Urothelium cell line (cell line): ENCODE data around the gene ANKRD34C.

Source experiments
- DNase-seq: peaks from one replicate; pipeline ENCODE4 v3.0.0; 2011; ENCODE audit warnings: low spot score, mixed read lengths
- FAIRE-seq: peaks from 2 replicates; lab custom pipeline; 2011; peaks lifted over from hg19 to GRCh38; lab: Jason Lieb, UNC

The ANKRD34C gene

DNA sequence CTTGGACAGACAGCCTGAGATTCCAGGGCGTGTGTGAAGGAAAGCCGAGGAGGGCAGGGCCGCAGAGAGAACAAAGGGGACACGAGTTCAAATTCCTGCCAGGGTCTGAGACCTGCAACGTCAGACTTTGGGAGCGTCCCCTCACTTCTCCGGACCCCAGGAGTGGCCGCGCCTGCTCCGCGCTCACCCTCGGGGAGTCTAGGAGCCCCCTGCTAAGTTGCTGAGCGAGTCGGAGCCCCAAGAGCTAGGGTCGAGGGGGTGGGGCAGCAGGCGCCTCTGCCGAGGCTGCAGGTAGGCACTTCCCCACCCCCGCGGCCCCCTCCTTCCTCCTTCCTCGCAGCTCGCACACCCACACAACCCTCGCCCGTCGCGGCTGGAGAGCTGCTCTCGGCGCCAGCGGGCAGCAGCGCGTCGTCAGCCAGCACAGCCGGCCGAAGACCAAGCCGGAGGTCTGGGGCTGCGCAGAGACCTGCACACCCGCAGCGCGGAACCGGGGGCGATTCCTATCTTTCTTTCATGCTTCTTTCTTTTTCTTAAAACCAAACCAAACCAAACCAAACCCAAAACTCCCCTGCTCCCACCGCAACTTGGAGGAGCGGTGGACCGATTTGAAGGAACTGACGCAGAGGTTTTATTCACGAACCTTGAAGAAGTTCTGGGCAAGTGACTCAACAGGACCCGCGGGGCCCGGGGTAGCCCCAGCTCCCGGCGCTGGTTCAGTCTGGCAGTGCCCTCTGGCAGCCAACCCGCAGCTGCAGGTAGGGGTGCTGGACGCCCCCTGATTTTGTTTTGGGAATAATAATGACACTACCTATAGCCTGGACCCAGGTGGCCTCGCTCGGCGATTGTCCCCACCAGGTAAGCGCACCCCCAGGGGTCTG is at the start of gene ANKRD34C:
TSS of gene ANKRD34C (plus strand) at position 352 of the 881 bp plus-strand sequence. CDS start 10,563 bp downstream, outside the sequence.
- DNase-seq (peak; percentile 33), FAIRE-seq (no peak)

- DNase-seq (no peak), FAIRE-seq (no peak)
These were observed 49.3 kb upstream of the ANKRD34C start for GRCh38 chr15:79233236-79233635.

DNA sequence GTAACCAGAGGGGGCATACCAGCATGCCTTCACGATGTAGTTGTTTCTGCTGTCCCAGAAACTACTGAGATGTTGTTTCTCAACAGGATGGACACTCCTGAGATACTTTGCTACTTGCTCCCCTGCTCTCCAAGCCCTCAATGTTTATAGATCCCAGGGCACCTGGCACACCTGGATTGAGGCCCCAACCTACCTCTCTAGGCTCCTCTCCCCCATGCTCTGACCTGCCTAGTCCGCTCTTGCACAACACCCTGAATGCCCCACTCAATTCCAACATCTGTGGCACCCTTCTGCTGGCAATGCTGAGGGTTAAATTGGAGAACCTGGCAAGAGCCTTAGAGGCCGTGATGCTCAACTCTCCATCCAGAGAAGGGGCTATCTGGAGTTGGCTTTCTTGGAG is 42.5 kb upstream of the ANKRD34C start:
- DNase-seq: no peak
- FAIRE-seq: no peak

GRCh38 chr15:79243723-79244122 is 38.8 kb upstream of the ANKRD34C start:
- no peak for DNase-seq
- FAIRE-seq: no peak

GRCh38 chr15:79244876-79245275 is 37.6 kb upstream of the ANKRD34C start:
- no peak for FAIRE-seq
- no peak for DNase-seq

GRCh38 chr15:79248183-79248582 is 34.3 kb upstream of the ANKRD34C start:
- DNase-seq: no peak
- no peak for FAIRE-seq

- FAIRE-seq: no peak
These were observed 25.1 kb upstream of the ANKRD34C start for GRCh38 chr15:79257454-79257853.

GRCh38 chr15:79261836-79262235 is 20.7 kb upstream of the ANKRD34C start:
- DNase-seq (no peak), FAIRE-seq (no peak)

More at GRCh38 chr15:79257454-79257853, 25.1 kb upstream of the ANKRD34C start:
- DNase-seq: no peak

- no peak for DNase-seq
- FAIRE-seq: no peak
These were observed 17.4 kb upstream of the ANKRD34C start for GRCh38 chr15:79265167-79265566.

DNA sequence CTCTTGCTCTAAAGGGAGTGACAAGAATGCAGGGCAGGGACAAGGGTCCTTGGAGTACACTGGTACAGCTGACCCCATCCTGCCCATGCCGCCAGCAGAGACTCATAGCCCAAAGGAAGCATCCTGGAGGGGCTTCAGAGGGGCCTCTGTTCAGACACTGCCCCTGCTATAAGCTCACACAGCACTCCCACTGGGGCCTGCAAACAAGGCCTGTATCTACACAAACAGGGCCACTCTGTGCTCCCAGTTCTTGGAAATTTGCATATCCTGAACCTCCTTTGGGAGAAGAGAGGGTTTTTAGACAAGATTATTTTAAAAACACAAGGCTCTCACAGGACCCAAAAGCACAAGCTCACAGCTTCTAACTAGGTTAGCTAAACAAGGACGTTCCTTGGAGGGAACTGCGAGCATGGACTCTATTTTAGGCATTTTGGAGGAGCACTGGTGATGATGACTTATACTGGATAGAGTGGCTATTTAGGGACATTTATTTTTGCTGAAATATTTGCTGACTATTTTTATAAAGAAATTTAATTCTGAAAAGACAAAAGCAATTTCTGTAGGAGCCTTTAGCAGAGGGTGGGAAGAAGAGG is 16.4 kb upstream of the ANKRD34C start:
- DNase-seq: no peak
- FAIRE-seq: no peak

- DNase-seq (peak; percentile 87), FAIRE-seq (peak; percentile 5)
These were observed 928 bp downstream of the ANKRD34C start for GRCh38 chr15:79283252-79284048.

- DNase-seq (no peak), FAIRE-seq (no peak)
These were observed 8.2 kb downstream of the ANKRD34C start for GRCh38 chr15:79290642-79291275.

DNA sequence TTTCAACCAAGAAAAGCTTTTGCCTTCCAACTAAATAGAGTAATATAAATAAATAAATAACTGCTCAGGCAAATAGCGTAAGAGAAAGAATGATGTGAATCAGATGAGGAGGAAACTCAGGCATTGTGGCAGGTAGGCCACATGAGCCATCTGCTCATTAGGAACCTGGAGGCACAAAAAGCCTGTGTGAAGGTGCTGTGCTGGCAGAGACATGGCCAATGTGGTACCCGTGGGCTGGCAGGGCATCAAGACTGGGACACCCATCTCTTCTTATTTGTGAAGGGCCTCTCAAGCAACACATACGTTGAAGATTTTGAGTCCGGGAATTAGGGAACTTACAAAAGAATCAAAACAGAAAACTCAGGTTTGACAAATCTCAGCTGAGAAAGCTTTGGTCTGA is 9.5 kb downstream of the ANKRD34C start:
- no peak for FAIRE-seq

DNA sequence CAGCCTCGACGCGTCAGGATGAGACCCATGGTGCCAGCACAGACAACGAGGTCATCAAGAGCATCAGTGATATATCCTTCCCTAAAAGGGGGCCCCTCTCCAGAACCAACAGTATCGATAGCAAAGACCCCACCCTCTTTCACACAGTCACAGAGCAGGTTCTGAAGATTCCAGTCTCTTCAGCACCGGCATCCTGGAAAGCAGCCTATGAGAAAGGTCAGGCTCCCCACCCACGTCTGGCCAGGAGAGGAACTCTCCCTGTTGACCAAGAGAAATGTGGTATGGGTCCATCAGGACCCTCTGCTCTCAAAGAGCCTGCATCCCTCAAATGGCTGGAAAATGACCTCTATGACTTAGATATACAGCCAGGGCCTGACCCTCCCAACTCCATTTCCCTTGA is 11.6 kb downstream of the ANKRD34C start:
- FAIRE-seq (no peak), DNase-seq (no peak)

More for the DNA sequence above, 9.5 kb downstream of the ANKRD34C start:
- no peak for DNase-seq

DNA sequence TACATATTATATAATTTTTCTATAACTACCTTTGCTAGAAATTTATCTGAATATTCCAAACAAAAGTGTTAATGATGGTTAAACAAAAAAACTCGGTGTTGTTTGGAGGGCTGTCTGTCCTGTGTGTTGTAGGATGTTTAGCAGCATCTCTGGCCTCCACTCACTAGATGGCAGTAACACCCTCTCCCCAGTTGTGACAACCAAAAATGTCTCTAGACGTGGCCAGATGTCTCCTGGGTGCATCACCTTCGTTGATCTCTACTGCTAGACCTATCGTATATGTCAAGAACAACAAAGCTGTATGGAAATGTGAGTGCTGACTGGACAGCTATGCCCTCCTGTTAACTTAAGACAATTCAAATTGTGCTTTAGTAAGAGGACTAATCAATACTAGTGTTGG is 14.1 kb downstream of the ANKRD34C start:
- FAIRE-seq (peak; percentile 13), DNase-seq (no peak)

GRCh38 chr15:79299126-79299840 is 16.8 kb downstream of the ANKRD34C start:
- FAIRE-seq (no peak), DNase-seq (no peak)

- FAIRE-seq (no peak), DNase-seq (no peak)
These were observed 17.3 kb downstream of the ANKRD34C start for GRCh38 chr15:79299841-79300235.

- no peak for DNase-seq
- FAIRE-seq: no peak
These were observed 24.7 kb downstream of the ANKRD34C start for GRCh38 chr15:79307251-79307650.

GRCh38 chr15:79308874-79309273 is 26.4 kb downstream of the ANKRD34C start:
- FAIRE-seq: no peak
- no peak for DNase-seq

- no peak for DNase-seq
These were observed 28.1 kb downstream of the ANKRD34C start for GRCh38 chr15:79310612-79310984.

More at GRCh38 chr15:79310612-79310984, 28.1 kb downstream of the ANKRD34C start:
- no peak for FAIRE-seq
